K562 (cell line): ENCODE results near the gene TRA2B. TPM values are rescaled to one million over a fixed set of nuclear protein-coding genes. Genes with fewer than 3 reads are reported as not detected.

Source experiments
- ATAC-seq: fragments of 200-7000 bp; cut with Tn5 transposase; 3 replicates; pipeline ENCODE4 v1.9.1; 2020; ENCODE audit warnings: moderate library complexity
- BruUV-seq: library from RNA; stranded (reverse); fragments of 400-500 nt; replicated peaks from 2 replicates; lab custom pipeline; 2021; lab: Mats Ljungman, UMichigan
- CTCF ChIA-PET: fragments of 300-600 bp; formaldehyde crosslinking; extraction: SDS; loops from one replicate; lab custom pipeline; 2021; ENCODE audit warnings: low intra/inter-chr PET ratio; lab: Yijun Ruan, JAX
- POLR2A ChIA-PET: fragments of 300-600, 350-650 bp; sonication (Branson Sonifier 250); formaldehyde crosslinking; extraction: SDS; loops from one replicate; lab custom pipeline; 2021; ENCODE audit warnings: antibody characterized with exemption, inconsistent platforms; lab: Yijun Ruan, JAX
- DNase-seq, 4 experiments: peaks; one replicate each; pipeline versions ENCODE4 v3.0.0 to v3.0.0-alpha.2; 2011 to 2018; ENCODE audit warnings: low spot score in 3 of 4, mixed read lengths in 3 of 4; ENCODE audit errors: extremely low read depth in 1 of 4
- FAIRE-seq: peaks from 2 replicates; lab custom pipeline; 2011; peaks lifted over from hg19 to GRCh38; lab: Jason Lieb, UNC
- H2AFZ ChIP-seq: 2 replicates; pipeline ENCODE4 v1.6.0; 2011; ENCODE audit warnings: low read depth, low read length, control low read depth, inconsistent platforms
- H3K27ac ChIP-seq: fragments of 200-600 bp; 3 replicates; pipeline ENCODE4 v1.8.0; 2011; ENCODE audit warnings: low read depth, mild to moderate bottlenecking, control low read depth, inconsistent platforms, low read length, moderate library complexity, mixed read lengths; ENCODE audit errors: extremely low read depth
- H3K27me3 ChIP-seq, 2 experiments: fragments of 300-600 bp in 1 of 2; 2 replicates in 1 of 2; 3 replicates in 1 of 2; pipeline versions ENCODE4 v1.6.0 to v1.8.0; 2011; ENCODE audit warnings: inconsistent platforms in 2 of 2, low read length in 2 of 2, mild to moderate bottlenecking in 1 of 2, mixed read lengths in 1 of 2, moderate library complexity in 1 of 2; ENCODE audit not compliant: control insufficient read depth in 2 of 2, insufficient read depth in 2 of 2
- H3K36me3 ChIP-seq: fragments of 300-600 bp; 3 replicates; pipeline ENCODE4 v1.8.0; 2011; ENCODE audit warnings: mild to moderate bottlenecking, low read length, inconsistent platforms; ENCODE audit not compliant: control insufficient read depth, insufficient read depth
- H3K4me1 ChIP-seq, 2 experiments: fragments of 200-600 bp in 1 of 2; replicated peaks in 1 of 2; 2 replicates in 1 of 2; 3 replicates in 1 of 2; pipeline versions ENCODE4 v1.5.1 to v1.8.0; 2011; ENCODE audit warnings: inconsistent platforms in 2 of 2, low read length in 2 of 2, mild to moderate bottlenecking in 1 of 2, mixed read lengths in 1 of 2, moderate library complexity in 1 of 2; ENCODE audit not compliant: control insufficient read depth in 2 of 2, insufficient read depth in 2 of 2
- H3K4me2 ChIP-seq: 2 replicates; pipeline ENCODE4 v1.6.1; 2011; ENCODE audit warnings: low read length, control low read depth, inconsistent platforms, mixed read lengths; ENCODE audit not compliant: insufficient read depth
- H3K4me3 ChIP-seq: fragments of 200-600 bp; sonication (generic), shearing (Covaris generic); 2 replicates; pipeline ENCODE4 v1.5.1; 2016; ENCODE audit warnings: control low read depth, inconsistent platforms
- H3K79me2 ChIP-seq: fragments of 200-600 bp; 3 replicates; pipeline ENCODE4 v1.8.0; 2011; ENCODE audit warnings: low read length, inconsistent platforms; ENCODE audit not compliant: control insufficient read depth, insufficient read depth
- H3K9ac ChIP-seq, 2 experiments: 2 replicates each; pipeline versions ENCODE4 v1.6.0 to v1.6.1; 2011; ENCODE audit warnings: low read depth in 2 of 2, low read length in 2 of 2, control low read depth in 1 of 2, inconsistent platforms in 1 of 2, mild to moderate bottlenecking in 1 of 2, mixed read lengths in 1 of 2; ENCODE audit not compliant: insufficient read depth in 1 of 2
- H3K9me1 ChIP-seq: one replicate; pipeline ENCODE4 v1.6.0; 2011; ENCODE audit warnings: inconsistent platforms, mild to moderate bottlenecking, low read length, moderate library complexity; ENCODE audit not compliant: control insufficient read depth, insufficient read depth
- H3K9me3 ChIP-seq: replicated peaks from 2 replicates; pipeline ENCODE4 v1.5.1; 2011; ENCODE audit warnings: low read depth, low read length, inconsistent platforms; ENCODE audit not compliant: control insufficient read depth, insufficient read depth
- H4K20me1 ChIP-seq: replicated peaks from 2 replicates; pipeline ENCODE4 v1.6.1; 2011; ENCODE audit warnings: low read length, inconsistent platforms, mixed read lengths; ENCODE audit not compliant: control insufficient read depth, insufficient read depth
- BCLAF1 ChIP-seq, 2 experiments: fragments of 450-650 bp in 1 of 2; IDR thresholded peaks; 2 replicates each; pipeline ENCODE4 v1.6.1; 2011 to 2017; ENCODE audit warnings: low read depth in 2 of 2, antibody characterized with exemption in 1 of 2, borderline replicate concordance in 1 of 2, low read length in 1 of 2, mild to moderate bottlenecking in 1 of 2, mixed read lengths in 1 of 2; ENCODE audit not compliant: control insufficient read depth in 1 of 2
- CHD1 ChIP-seq: fragments of 200-600 bp; sonication (generic); IDR thresholded peaks from one replicate; pipeline ENCODE4 v1.6.1; 2012; ENCODE audit warnings: mild to moderate bottlenecking, moderate library complexity, low read length, inconsistent platforms
- MLLT1 ChIP-seq, 2 experiments: fragments of 450-650 bp; IDR thresholded peaks; 2 replicates each; pipeline ENCODE4 v1.6.1; 2016
- NCOA6 ChIP-seq: fragments of 450-650 bp; IDR thresholded peaks from 2 replicates; pipeline ENCODE4 v1.6.1; 2017; ENCODE audit warnings: mild to moderate bottlenecking
- POLR2AphosphoS5 ChIP-seq: IDR thresholded peaks from 2 replicates; pipeline ENCODE4 v1.6.1; 2011; ENCODE audit warnings: mild to moderate bottlenecking, low read depth, low read length, moderate library complexity; ENCODE audit not compliant: control insufficient read depth, insufficient read depth
- RBBP5 ChIP-seq: fragments of 200-600 bp; sonication (generic); IDR thresholded peaks from 2 replicates; pipeline ENCODE4 v1.6.1; 2012; ENCODE audit warnings: borderline replicate concordance, mild to moderate bottlenecking, low read length, control low read depth, inconsistent platforms; ENCODE audit not compliant: insufficient read depth, poor library complexity, severe bottlenecking
- ZZZ3 ChIP-seq: fragments of 450-650 bp; IDR thresholded peaks from 2 replicates; pipeline ENCODE4 v1.6.1; 2016; ENCODE audit warnings: antibody characterized with exemption, mild to moderate bottlenecking, moderate library complexity
- WGBS: fragments of 100-300 bp; shearing (Covaris generic); methylation state at CpG from one replicate; pipeline ENCODE4 v1.1.6; 2016; ENCODE audit warnings: low coverage, mixed read lengths; ENCODE audit not compliant: insufficient coverage; ENCODE audit errors: missing lambda C conversion rate; 5-methylcytosine and 5-hydroxymethylcytosine counted together
- in situ Hi-C: fragments of 300-500 bp; cut with MboI; formaldehyde crosslinking; loops from 4 replicates; pipeline ENCODE4 v1.15.0; 2018; ENCODE audit warnings: inconsistent platforms, mixed read lengths
- intact Hi-C: fragments of 100-400 bp; cut with micrococcal nuclease; formaldehyde crosslinking; loops from 2 replicates; pipeline ENCODE4 v1.14.2; 2022
- polyA plus RNA-seq, 8 experiments: library from polyadenylated mRNA; depleted of rRNA in 4 of 8; stranded (reverse) in 5 of 8; unstranded in 3 of 8; fragments of >200 nt; fragmentation: Nextera tagmentation in 2 of 8; fragmentation: Illumina TruSeq in 1 of 8; extraction: Ambion mirVana in 2 of 8; extraction: Trizol in 1 of 8; gene quantifications; 2 replicates each; pipeline versions ENCODE4 v1.2.1 to v1.2.3, GENCODE V29; 2011 to 2014; ENCODE audit warnings: inconsistent platforms in 1 of 8, missing spikeins in 1 of 8
- total RNA-seq, 7 experiments: library from RNA; depleted of rRNA in 6 of 7; stranded (reverse); fragments of >200 nt in 6 of 7; fragmentation: Illumina TruSeq in 2 of 7; extraction: Trizol in 2 of 7; gene quantifications; 2 replicates each; pipeline versions ENCODE4 v1.2.1 to v1.2.3, GENCODE V29; 2011 to 2021; ENCODE audit warnings: low replicate concordance in 1 of 7

Gene TRA2B
- total and polyA plus RNA-seq, 9 of the 15 experiments (the other 6 are each of a cell fraction or from before 2014, with no cell fraction given): 105 to 411 (median 278) TPM

GRCh38 chr3:185936273-185936629 is 1.6 kb downstream of the TRA2B start:
- Histone ChIP-seq H3K9ac (peak overlapping the region; percentile 33 to 100; a peak in 3 of 4 replicates), H3K27me3 (no peaks in the 10 kb centered on the region), H3K36me3 (peaks cover 58% of the 10 kb centered on the region), H3K9me3 (no peaks in the 10 kb centered on the region; the same call in 1 of the 2 replicates), H3K79me2 (peaks cover 66% of the 10 kb centered on the region), H2AFZ (no peak overlapping the region), H3K9me1 (no peaks in the 10 kb centered on the region), H3K4me1 (peaks cover under 1 to 23% of the 10 kb centered on the region in 2 experiments; a peak in 3 of 5 replicates), H3K27ac (peak overlapping the region; percentile 100; the same call in 2 of the 3 replicates)
- no peak for DNase-seq
- under 1% methylated on average over 8 of the region's 8 CpGs for WGBS
- intact Hi-C loops: loop anchor here (5.0 kb wide), 1 partner anchor 204 kb away; no protein-coding TSS in a partner anchor
- in situ Hi-C loops: no loop called here
- ChIA-PET POLR2A (interaction anchor here (0.6 to 3.5 kb wide), 15 partner anchors 10 to 499 kb away, joined by 3 to 61 read pairs (median 4); partner anchors contain the start of gene ETV5), CTCF (no interaction called here)
- ATAC-seq: no peak
- BruUV-seq: no TSS peak
- TF ChIP-seq NCOA6 (no peak), POLR2AphosphoS5 (0 out of 2 replicates have a peak, but pooled peaks have one; percentile 27), ZZZ3 (no peak), BCLAF1 (IDR thresholded peaks at IDR 0.05; ENCODE audit: borderline replicate concordance in 1 of 2, control insufficient read depth in 1 of 2, low read depth in 2 of 2, low read length in 1 of 2) (0 out of 4 replicates have a peak, but pooled peaks of 1 of the 2 experiments have one; percentile 11), RBBP5 (no peak), MLLT1 (IDR thresholded peaks at IDR 0.05) (peak in 1 of 2 experiments; percentile 8; a peak in 1 of 4 replicates), CHD1 (peak; percentile 28)
- TF ChIP-seq, all 486 proteins: peak for 4
- Histone ChIP-seq H3K4me3 (peak overlapping the region; percentile 99), H3K4me2 (peak overlapping the region; percentile 100), H4K20me1 (peaks cover 63% of the 10 kb centered on the region)
- no peak for FAIRE-seq
